ENCODE data around the gene CSRP1.

DNA sequence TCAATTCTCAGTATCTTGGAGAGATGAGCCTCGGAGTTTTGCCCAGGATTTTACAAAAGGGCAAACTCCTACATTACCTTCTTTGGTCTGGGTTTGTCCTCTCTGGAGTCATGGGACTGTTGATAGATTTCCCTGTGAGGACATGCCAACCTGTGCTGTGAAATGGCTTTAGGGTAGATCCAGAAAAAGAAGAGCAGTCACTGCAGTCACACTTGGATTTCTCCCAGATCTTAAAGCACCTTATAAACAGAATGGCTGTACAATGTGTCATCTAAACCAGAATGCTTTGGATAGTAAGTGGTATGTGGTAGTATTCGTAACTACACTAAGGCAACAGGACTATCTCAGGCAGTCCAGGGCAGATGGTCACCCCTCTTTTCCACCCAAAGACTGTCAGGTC is 1.9 kb upstream of the CSRP1 start:
- TF ChIP-seq, protein P1, sequence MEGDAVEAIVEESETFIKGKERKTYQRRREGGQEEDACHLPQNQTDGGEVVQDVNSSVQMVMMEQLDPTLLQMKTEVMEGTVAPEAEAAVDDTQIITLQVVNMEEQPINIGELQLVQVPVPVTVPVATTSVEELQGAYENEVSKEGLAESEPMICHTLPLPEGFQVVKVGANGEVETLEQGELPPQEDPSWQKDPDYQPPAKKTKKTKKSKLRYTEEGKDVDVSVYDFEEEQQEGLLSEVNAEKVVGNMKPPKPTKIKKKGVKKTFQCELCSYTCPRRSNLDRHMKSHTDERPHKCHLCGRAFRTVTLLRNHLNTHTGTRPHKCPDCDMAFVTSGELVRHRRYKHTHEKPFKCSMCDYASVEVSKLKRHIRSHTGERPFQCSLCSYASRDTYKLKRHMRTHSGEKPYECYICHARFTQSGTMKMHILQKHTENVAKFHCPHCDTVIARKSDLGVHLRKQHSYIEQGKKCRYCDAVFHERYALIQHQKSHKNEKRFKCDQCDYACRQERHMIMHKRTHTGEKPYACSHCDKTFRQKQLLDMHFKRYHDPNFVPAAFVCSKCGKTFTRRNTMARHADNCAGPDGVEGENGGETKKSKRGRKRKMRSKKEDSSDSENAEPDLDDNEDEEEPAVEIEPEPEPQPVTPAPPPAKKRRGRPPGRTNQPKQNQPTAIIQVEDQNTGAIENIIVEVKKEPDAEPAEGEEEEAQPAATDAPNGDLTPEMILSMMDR (IDR thresholded peaks at IDR 0.05; ENCODE audit: low read depth, low read length, poor library complexity, severe bottlenecking) = no peak
- no peak for TF ChIP-seq EZH2phosphoT487 (IDR thresholded peaks at IDR 0.05; ENCODE audit: borderline replicate concordance, low read length)
